Activated CD4-positive, CD25-positive, alpha-beta regulatory T cell (primary cell): ENCODE measurements around the gene TRIM37.
A peak's percentile ranks its signal among the peaks of the same experiment; 100 is the strongest.

Experiments
- DNase-seq, 4 experiments: peaks; one replicate each; lab custom pipeline; 2025; lab: John Stamatoyannopoulos, UW

The TRIM37 gene

GRCh38 chr17:59030811-59031210 is 75.9 kb downstream of the TRIM37 start:
- no peak for DNase-seq

- DNase-seq, result no peak
These were observed 78.4 kb downstream of the TRIM37 start for GRCh38 chr17:59028328-59028727.

- DNase-seq, result no peak
These were observed 78.9 kb downstream of the TRIM37 start for GRCh38 chr17:59027750-59028149.

- DNase-seq, result no peak
These were observed 80.3 kb downstream of the TRIM37 start for GRCh38 chr17:59026176-59026939.

GRCh38 chr17:59024916-59025315 is 81.8 kb downstream of the TRIM37 start:
- no peak for DNase-seq

GRCh38 chr17:59018019-59018418 is 88.7 kb downstream of the TRIM37 start:
- no peak for DNase-seq

GRCh38 chr17:59011975-59012374 is 94.7 kb downstream of the TRIM37 start:
- DNase-seq, result no peak

GRCh38 chr17:59010026-59010425 is 96.7 kb downstream of the TRIM37 start:
- no peak for DNase-seq

- DNase-seq, result no peak
These were observed 97.9 kb downstream of the TRIM37 start for GRCh38 chr17:59008737-59009136.

- DNase-seq, result no peak
These were observed 98.7 kb downstream of the TRIM37 start for GRCh38 chr17:59007995-59008394.

- peak; percentile 30 to 52 (median 46) for DNase-seq
These were observed 102.2 kb downstream of the TRIM37 start for GRCh38 chr17:59004338-59005111.

GRCh38 chr17:59003860-59004259 is 102.8 kb downstream of the TRIM37 start:
- no peak for DNase-seq

- no peak for DNase-seq
These were observed 103.8 kb downstream of the TRIM37 start for GRCh38 chr17:59002848-59003247.

- DNase-seq, result no peak
These were observed 104.6 kb downstream of the TRIM37 start for GRCh38 chr17:59002126-59002525.

GRCh38 chr17:59001158-59001814 is 105.4 kb downstream of the TRIM37 start:
- DNase-seq, result peak; percentile 8 to 45 (median 32)

- DNase-seq, result no peak
These were observed 106.7 kb downstream of the TRIM37 start for GRCh38 chr17:59000022-59000421.

- no peak for DNase-seq
These were observed 107.2 kb downstream of the TRIM37 start for GRCh38 chr17:58999500-58999899.

GRCh38 chr17:58998871-58999270 is 107.8 kb downstream of the TRIM37 start:
- DNase-seq, result no peak

GRCh38 chr17:58997756-58998553 is 108.7 kb downstream of the TRIM37 start:
- DNase-seq, result no peak

- DNase-seq, result no peak
These were observed 109.7 kb downstream of the TRIM37 start for GRCh38 chr17:58996968-58997367.

GRCh38 chr17:58995247-58995940 is 111.3 kb downstream of the TRIM37 start:
- no peak for DNase-seq
